ENCODE measurements around the gene ZNF423. TPM values are rescaled to one million over a fixed set of nuclear protein-coding genes. Genes with fewer than 3 reads are reported as not detected.

Gene ZNF423
- total RNA-seq, 1 experiment from 2014 or later, result not detected

DNA sequence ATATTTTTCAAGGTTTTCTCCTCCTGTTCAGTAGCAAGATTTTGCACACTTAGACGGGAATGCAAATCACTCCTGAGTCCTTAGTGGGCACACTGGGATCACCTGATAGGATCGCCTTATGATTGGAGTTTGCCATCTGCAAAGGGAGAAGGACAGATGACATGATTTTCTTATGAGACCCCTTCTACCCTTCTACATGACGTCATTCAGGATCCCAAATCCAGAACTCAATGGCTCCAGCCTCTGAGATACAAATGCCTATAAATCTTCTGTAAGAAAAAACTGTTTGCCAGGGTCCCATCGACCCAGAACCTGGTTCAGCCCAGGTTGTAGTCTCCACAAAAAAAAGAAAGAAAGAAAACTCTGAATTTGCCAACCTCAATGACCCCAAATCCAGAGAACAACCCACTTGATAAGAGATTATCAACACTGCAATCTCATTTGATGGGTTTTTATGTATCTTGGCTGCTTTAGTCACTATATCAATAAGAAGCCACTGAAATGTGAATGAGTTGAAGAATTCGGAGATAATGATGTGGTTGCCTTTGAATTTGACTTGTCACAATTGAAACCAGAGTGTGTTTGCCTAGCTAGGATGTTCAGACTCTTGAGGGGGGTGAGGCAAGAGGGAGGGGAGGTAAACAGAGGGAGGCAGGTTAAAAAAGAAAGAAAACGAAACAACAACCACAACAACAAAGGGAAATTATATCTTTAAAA lies 6.7 kb downstream of the ZNF423 start:
- no peak for DNase-seq (ENCODE audit: low read depth)

DNA sequence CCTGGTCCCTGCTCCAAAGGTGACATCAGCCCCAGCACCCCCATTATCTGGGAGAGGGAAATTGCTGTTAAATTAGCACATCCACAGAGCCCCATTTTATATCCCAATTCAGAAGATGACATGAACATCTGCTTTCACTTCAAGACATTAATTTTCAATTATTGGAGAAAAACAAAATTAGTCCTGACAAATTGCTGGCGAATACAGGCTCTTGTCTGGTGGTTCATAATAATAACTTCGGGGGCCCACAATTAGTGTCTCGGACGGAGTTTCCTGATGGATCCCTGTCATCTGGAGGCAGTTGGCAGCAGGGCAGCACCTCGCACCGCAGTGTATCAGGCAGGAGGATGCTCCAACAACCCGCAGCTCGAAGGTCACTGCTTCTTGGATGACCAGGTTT lies 7.4 kb downstream of the ZNF423 start:
- no peak for DNase-seq (ENCODE audit: low read depth)

DNA sequence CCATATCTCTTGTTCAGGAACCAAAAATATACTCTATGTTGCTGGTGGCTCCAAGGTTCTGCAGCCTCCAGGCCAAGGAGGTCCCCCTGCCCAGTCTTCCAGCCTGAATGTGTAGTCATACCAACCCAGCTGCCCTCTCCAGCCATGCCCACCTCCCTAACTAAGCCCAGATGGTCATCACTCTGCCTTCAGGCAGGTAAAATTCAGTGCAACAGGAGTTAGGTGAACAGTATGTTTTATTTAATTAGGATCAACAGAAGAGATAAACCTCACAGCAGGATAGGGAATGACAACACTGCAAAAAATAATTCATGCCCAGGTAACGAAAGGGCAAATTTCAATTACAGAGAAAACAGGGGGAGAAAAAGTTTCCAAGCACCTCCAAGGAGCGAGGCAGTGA lies 9.1 kb downstream of the ZNF423 start:
- DNase-seq (ENCODE audit: low read depth), result no peak

DNA sequence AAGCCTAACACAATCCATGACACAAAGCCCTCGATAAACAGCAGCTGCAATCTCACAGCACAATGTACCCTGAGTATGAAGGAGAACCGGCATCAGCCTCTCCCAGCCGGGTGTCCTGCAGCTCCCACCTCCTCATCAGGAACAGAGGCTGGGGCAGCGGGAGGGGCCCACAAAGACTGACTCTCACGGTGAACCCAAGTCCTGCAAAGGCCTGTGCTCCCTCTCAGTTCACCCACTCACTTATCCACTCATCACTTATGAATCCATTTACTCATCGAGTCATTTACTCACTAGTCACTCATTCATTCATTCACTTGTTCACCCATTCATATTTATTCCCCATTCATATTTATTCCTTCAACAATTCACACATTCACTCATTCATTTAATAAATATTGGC lies 11.6 kb downstream of the ZNF423 start:
- DNase-seq (ENCODE audit: low read depth), result no peak

DNA sequence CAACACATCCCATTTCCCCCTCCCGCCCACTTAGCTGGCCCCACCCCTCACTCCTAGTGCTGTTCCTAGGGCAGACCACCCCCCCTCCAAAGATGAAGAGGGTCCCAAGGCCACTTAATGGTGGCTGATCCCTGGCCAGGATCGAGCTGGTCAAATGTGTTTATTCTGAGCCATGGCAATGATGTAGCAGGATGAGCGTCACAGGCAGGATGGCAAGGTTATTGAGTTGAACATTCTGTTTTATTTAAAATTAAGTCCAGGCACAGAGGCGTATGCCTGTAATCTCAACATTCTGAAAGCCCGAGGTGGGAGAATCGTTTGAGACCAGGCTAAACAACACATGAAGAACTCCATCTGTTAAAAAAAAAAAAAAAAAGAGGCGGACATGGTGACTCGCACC lies 12.2 kb downstream of the ZNF423 start:
- DNase-seq (ENCODE audit: low read depth), result no peak

DNA sequence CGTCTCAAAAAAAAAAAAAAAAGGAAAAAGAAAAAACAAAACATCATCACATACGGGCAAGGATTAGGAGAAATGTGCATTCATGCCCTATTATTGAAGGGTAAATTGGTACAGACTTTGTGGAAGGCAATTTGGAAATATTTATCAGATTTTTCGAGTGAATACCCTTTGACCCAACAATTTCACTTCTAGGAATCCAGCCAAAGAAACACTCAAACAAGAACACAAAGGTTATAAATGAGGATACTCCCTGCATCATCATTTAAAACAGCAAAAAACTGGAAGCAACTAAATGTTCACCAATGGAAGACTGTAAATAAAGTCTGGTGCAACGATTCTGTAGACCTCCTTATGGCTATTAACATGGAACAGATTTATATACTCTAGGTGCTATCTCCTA lies 12.9 kb downstream of the ZNF423 start:
- no peak for DNase-seq (ENCODE audit: low read depth)

DNA sequence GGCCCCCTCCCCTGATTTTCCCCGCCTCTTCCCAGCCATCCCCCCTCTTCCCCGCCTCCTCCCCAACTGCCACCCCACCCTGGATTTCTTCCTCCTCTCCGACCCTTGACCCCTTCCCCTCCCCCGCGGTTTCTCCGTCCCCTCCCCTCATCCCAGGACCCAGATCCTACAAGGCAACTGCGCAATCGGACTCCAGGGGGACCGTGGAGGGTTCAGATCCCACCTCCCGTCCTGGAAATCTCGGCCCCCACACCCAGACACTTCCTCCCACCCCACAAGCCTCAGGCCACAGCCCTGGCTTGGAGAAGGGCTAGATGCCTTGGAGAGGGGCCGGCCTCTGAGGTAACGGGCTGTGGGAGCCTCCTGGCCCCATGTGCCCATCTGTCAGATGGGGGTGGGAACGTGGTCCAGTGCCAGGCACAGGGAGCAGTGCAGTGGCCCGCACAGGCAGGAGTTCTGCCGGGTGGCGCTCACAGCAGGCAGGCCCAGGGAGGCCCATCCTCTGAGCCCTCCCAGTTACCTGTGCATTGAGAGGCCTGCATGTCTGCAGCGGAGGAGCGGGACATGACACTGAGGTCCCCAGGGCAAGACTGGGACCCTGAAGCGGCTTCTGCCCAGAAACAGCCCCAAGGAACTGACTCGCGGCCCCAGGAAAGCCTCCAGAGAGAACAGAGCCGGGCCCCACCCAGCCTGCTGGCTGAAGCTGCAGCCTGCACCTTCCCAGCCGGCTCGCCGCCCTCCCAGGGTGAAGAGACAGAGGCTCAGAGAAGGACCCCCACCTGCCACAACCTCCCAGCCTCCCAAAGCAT lies 16.7 kb downstream of the ZNF423 start:
- DNase-seq (ENCODE audit: low read depth), result no peak

DNA sequence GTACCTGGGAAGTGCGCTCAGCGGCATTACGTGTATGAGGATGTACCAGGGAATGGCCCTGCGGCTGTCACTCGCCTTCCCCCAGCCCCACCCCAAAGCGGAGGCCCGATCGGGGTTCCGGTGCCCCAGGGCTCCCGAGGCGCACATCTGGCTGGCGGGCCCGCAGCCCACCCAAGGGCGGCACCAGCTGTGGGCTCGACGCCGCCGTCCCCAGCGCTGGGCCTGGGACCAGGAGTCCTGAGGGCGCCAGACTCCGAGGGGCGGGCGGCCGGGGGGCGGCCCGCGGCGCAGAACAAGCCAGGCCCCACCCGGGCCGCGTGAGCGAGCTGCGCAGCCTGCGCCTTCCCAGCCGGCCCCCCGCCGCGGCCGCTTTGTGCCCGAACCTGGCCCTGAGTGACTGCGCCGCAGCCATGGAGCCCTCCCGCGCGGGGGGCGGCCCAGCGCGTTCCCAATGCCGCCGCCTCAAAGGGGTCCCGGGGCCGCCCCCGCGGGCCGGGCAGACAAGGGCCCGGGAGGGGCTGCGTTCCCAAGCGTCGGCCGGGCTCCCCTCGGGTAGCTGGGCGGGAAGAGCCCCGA lies 17.4 kb downstream of the ZNF423 start:
- no peak for DNase-seq (ENCODE audit: low read depth)

DNA sequence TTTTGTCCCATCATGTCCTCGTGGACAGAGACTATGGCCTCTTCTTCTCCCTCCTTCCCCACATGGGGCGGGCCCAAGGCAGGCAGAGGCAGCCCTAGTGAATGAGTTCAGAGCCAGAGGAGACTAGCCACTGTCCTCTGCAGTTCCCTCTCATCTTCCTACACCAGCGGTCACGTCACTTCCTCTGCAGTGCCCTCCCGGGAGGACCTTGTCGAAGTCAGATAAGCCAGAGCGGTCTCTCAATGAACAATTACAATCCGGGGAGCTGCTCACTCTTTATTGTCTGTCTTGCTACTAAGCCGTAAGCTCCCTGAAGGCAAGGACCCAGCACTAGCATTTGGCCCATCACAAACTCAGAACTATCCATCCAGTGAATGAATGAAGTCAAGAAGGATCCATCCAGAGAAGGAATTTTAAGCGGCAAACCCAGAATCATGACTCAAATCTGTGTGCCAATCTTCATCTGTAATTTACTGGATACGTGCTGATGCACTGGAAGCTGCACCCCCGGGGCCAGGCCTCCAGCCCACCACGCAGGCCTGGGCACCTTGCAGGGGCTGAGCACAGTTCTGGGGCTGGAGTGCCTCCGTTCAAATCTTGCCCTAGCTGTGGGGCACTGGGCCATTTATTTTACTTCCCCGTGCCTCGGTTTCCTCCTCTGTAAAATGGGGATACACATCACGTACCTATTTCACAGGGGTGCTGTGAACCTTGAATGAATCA lies 18.1 kb downstream of the ZNF423 start:
- no peak for DNase-seq (ENCODE audit: low read depth)

DNA sequence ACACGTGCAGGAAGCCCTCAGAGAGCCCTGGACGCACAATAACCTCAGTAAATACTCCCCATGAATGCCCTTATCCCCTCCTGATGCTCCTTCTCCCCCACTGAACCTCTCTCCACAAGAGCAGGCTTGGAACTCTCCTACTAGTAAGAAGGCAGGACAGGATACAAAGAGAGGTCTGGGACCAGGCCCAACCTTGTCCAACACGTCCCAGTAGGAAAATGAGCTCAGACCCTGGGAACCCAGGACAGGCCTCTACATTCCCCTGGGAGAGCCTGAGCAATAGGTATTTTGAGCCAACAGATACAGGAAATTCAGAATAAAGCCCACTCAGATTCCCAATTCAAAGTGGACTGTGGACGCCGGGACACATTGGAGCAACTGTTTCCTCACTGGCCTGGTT lies 19.2 kb downstream of the ZNF423 start:
- no peak for DNase-seq (ENCODE audit: low read depth)

DNA sequence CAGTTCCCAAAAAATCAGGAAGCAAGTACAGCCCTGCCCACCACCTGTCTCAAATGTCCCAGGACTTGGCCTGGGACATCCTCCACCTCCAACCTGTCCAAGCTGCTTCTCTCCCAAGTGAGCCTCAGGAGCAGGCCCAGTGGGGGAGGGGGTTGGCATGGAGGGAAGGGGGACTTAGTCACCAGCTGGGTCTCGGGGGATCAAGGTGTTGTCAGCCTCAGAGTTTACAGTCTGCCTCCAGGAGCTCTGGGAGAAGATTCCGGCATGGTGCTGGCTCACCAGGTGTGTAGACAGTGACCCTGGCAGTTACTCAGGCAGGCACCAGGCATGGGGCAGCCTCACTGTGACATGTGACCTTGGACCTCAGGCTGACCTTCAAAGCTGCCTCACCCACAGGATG lies 19.7 kb downstream of the ZNF423 start:
- DNase-seq (ENCODE audit: low read depth), result no peak

DNA sequence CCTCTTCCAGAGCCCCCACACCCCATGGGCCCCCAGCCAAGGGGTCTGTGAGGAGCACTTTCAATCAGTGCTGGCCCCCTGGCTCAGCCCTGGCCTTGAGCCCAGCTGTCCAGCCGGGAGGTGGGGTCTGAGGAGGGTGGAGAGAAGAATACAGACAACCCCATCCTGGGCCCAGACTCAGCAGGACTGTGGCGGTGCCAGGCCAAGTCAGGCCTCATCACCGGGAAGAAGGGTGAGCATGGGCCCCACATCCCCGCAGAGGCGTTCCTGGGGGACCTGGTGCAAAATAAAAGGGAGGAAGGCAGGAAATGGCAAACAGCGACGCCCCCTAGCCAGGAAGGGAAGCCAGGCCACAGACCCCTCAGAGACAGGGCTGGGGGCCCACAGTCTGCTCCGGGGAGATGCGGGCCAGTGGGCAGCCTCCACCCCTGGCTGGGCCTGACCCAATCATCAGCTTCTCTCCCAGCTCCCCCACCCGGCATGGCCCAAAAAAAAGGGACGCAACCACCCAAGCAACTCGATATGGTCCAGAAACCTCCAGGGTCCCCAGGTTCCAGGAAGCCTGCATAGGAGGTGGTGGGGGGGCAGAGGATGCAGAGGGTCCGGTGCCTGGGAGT lies 20.6 kb downstream of the ZNF423 start:
- no peak for DNase-seq (ENCODE audit: low read depth)

DNA sequence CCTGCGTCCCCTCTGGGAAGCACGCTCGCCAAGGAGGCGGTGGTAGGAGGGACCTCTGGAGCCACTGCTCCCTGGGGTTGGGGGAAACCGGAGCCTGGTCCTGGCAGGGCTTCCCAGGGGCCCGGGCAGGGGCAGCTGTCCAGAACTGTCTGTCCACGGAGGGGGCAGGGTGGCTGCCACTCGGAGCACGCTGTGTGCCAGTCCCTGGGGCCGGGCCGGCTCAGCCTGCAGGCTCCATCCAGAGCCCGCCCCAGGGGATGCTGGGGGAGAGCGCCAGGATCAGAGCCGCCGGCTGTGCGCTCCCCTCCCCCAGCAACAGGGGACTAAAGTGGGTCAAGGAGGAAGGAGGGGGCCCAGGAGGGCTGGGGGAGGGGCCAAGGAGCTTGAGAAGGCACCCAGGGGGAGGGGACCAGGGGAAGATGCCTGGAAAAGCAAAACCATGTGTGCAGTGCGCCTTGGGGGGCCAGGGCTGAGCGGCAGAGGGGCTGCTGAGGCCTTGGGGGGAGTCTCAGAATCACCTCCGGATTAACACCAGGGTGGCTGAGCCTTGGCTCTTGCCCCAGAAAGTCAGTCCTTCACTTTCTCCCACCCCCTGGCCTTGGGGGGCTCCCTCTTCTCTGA lies 21.3 kb downstream of the ZNF423 start:
- no peak for DNase-seq (ENCODE audit: low read depth)

DNA sequence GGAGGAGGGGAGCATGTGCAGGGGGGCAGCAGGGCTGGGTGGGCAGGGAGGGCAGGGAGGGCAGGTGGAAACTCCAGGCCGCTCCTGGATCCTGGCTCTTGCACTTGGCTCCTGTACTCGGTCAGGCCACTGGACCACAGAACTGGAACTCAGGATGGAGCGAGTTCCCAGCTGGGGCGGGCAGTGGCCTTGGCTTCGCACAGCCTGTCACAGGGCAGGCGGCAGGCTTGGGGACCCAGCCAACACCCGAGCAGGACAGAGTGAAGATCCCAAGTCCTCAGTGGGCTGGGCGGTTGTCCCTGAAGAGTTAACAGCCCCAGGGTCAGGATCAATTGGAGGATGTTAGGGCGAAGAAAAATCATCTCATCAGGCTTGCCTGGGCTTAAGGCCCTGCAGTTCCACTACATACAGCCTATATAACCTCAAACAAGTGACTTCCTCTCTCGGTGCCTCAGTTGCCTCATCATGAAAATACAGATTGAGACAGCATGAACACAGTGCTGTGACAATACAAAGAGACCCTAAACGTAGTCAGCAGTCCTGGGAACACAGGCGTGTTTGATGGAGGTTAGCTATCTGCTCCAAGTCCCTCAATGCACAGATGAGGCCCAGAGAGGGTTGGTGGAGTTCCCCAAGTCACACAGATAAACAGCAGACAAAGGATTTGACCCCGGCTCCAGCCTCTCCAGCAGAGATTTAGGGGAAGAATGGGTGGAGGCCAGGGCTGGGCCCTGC lies 21.9 kb downstream of the ZNF423 start:
- DNase-seq (ENCODE audit: low read depth), result no peak

DNA sequence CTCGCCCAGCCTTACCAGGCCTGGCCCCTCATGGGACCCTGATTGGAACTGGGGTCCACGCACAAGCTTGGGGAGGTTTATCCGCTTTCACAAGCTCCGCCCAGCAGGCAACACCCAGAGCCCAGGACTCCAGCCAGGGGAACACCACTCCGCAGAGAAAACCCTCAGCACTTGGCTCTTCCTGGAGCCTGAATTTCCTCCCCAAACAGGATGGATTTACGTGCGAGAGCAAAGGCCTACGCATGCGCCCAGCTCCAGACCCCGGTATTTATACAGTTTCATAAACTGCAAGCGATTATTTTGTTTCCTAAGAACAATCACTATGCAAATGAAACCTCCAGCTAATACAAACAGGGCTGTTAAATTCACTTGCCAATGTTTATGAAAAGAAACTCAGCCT lies 22.8 kb downstream of the ZNF423 start:
- DNase-seq (ENCODE audit: low read depth), result no peak

DNA sequence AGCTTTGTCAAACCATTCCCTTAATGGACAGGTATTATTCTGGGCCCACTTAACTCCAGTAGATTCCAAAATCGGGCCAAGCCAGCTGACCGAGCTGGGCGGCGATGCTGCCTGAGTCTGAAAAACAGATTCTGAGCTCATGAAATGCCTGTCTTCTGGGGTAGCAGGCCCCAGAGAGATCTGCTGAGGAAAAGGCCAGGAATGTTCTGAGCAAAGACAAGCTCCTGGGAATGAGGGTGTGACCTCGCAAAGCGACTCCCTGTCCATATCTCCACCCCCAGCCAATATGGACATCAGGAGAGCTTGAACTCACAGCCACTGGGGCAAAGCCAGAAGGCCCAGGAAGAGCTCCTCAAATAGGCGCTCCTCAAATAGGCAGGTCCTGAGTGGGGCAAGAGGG lies 23.7 kb downstream of the ZNF423 start:
- DNase-seq (ENCODE audit: low read depth), result no peak

DNA sequence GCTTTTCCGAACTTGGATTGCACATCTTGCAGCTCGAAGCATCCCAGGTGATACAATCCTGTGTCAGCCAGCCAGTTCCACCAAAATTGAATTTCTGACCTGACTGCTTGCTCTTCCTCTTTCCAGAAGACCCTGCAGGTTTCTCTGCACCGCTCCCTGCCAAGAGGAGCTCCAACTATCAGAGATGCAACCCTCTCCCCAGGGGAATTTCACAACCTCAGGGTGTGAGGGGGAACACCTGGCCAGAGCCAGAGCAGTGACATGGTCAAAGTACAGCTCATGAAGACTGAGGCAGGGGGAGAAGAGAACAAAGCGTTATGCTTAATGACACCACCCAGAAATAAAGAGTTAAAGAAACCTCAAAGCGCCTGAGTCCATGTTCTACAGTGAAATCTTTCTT lies 25.0 kb downstream of the ZNF423 start:
- no peak for DNase-seq (ENCODE audit: low read depth)

DNA sequence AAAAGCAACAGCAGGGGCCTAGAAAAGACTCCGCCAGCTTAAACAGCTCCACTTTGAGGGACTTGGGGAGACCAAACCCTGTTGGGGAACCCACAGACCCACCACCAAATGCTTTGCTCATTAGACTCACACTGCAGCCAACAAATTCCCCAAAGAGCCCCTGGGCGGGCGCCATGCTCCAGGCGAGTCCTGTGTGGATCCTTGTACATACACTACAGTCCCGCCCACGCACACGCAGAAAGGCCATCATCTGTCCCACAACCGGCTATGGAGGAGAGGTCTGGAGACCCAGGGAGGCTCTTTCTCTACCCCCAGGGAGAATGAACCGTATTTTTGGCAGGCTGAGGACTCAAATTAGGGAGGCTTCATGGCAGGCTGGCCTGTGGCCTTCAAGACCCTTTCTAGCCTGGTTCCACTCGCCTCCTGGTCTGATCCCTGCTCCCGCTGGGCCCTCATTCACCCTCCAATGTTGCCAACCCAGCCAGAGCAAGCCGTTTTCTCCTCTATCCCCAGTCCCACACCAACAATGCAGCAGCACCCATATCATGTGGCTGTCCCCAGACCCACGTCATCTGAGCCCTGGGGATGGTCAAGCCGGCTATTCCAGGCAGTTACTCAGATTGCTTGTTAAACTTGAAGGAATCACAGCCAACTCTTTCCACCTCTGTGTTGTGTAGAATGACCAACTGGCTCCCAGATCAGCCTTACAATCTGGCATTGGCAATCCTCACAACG lies 27.2 kb downstream of the ZNF423 start:
- no peak for DNase-seq (ENCODE audit: low read depth)

DNA sequence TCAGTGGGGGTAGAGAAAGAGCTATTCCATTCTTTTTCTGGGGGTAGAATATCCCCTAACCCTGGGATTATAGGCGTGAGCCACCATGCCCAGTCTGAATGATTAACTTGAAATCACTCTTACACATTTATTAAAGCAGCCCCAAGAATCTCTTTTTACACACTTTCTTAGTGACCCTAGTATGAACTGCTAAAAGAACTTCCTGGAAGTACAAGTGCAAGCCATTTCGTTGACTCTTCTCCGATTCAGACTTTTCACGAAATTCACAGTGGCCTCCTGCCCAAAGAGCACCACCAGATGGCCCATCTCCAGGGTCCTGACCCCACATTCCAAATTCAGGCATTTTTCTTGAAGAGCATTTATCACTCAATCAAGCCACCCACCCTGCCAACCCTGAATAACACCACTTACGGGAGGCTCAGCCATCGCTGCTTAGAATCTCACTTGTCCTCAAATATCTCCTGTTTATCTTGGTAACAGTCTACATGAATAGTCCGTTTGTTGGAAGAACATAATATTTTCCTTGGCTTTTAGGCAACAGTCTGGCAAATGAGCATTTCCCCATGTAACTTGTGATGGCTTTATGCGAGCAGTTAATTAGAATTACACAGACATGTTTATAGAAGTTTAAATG lies 28.0 kb downstream of the ZNF423 start:
- DNase-seq (ENCODE audit: low read depth), result no peak
